HepG2 (cell line): ENCODE data around the gene CFH. TPM values are rescaled to one million over a fixed set of nuclear protein-coding genes. Genes with fewer than 3 reads are reported as not detected.

ENCODE experiments used
- ATAC-seq: fragments of 200-7000 bp; cut with Tn5 transposase; 3 replicates; pipeline ENCODE4 v1.9.1; 2020; ENCODE audit warnings: mild to moderate bottlenecking, moderate library complexity
- BruUV-seq: library from RNA; stranded (reverse); fragments of 400-500 nt; replicated peaks from 2 replicates; lab custom pipeline; 2021; lab: Mats Ljungman, UMichigan
- CTCF ChIA-PET: fragments of 300-600 bp; formaldehyde crosslinking; extraction: SDS; loops from one replicate; lab custom pipeline; 2021; ENCODE audit warnings: low total read pairs, inconsistent platforms, low intra/inter-chr PET ratio; lab: Yijun Ruan, JAX
- POLR2A ChIA-PET: fragments of 350-600 bp; sonication (Branson Sonifier 250); formaldehyde crosslinking; loops from one replicate; lab custom pipeline; 2020; ENCODE audit warnings: antibody characterized with exemption, inconsistent platforms; lab: Yijun Ruan, JAX
- DNase-seq: peaks from one replicate; pipeline ENCODE4 v3.0.0-alpha.2; 2015; ENCODE audit warnings: low spot score
- FAIRE-seq: peaks from 3 replicates; lab custom pipeline; 2011; peaks lifted over from hg19 to GRCh38; lab: Jason Lieb, UNC
- H2AFZ ChIP-seq: one replicate; pipeline ENCODE4 v1.6.1; 2011; ENCODE audit warnings: low read length, inconsistent platforms
- H3K27ac ChIP-seq: fragments of 300-600 bp; 3 replicates; pipeline ENCODE4 v1.8.0; 2011; ENCODE audit warnings: mixed run types, mild to moderate bottlenecking, mixed read lengths, low read length, inconsistent platforms; ENCODE audit not compliant: insufficient read depth; ENCODE audit errors: extremely low read length
- H3K27me3 ChIP-seq, 2 experiments: fragments of 200-600 bp in 1 of 2; 2 replicates in 1 of 2; 3 replicates in 1 of 2; pipeline versions ENCODE4 v1.6.0 to v1.8.0; 2011; ENCODE audit warnings: low read length in 2 of 2, mild to moderate bottlenecking in 2 of 2, moderate library complexity in 2 of 2, inconsistent platforms in 1 of 2; ENCODE audit not compliant: insufficient read depth in 2 of 2, control insufficient read depth in 1 of 2
- H3K36me3 ChIP-seq, 2 experiments: fragments of 200-600 bp in 1 of 2; replicated peaks in 1 of 2; 2 replicates in 1 of 2; 3 replicates in 1 of 2; pipeline versions ENCODE4 v1.5.1 to v1.8.0; 2011; ENCODE audit warnings: low read length in 2 of 2, inconsistent platforms in 1 of 2; ENCODE audit not compliant: insufficient read depth in 2 of 2, control insufficient read depth in 1 of 2
- H3K4me1 ChIP-seq: 2 replicates; pipeline ENCODE4 v1.5.1; 2012; ENCODE audit warnings: low read length, inconsistent platforms; ENCODE audit not compliant: insufficient read depth
- H3K4me2 ChIP-seq: 2 replicates; pipeline ENCODE4 v1.6.0; 2011; ENCODE audit warnings: low read depth, low read length, inconsistent platforms
- H3K4me3 ChIP-seq, 3 experiments: fragments of 200-600 bp in 1 of 3; sonication (generic), shearing (Covaris generic) in 1 of 3; replicated peaks in 1 of 3; 2 replicates each; pipeline ENCODE4 v1.5.1; 2011 to 2016; ENCODE audit warnings: low read length in 3 of 3, inconsistent platforms in 2 of 3, low read depth in 2 of 3, mild to moderate bottlenecking in 2 of 3, control low read depth in 1 of 3, mixed read lengths in 1 of 3; ENCODE audit not compliant: insufficient read depth in 1 of 3
- H3K79me2 ChIP-seq: one replicate; pipeline ENCODE4 v1.6.1; 2011; ENCODE audit warnings: low read length, inconsistent platforms; ENCODE audit not compliant: insufficient read depth
- H3K9ac ChIP-seq: 2 replicates; pipeline ENCODE4 v1.6.0; 2011; ENCODE audit warnings: mild to moderate bottlenecking, low read depth, low read length, inconsistent platforms; ENCODE audit not compliant: insufficient read depth
- H3K9me3 ChIP-seq: 2 replicates; pipeline ENCODE4 v1.5.1; 2012; ENCODE audit warnings: mild to moderate bottlenecking, low read length
- H4K20me1 ChIP-seq: 2 replicates; pipeline ENCODE4 v1.6.0; 2011; ENCODE audit warnings: inconsistent platforms, mild to moderate bottlenecking, low read length, moderate library complexity; ENCODE audit not compliant: insufficient read depth
- AKAP8 ChIP-seq: sonication (generic); formaldehyde crosslinking; IDR thresholded peaks from 2 replicates; pipeline ENCODE4 v1.5.1; 2020; ENCODE audit warnings: mild to moderate bottlenecking, missing genetic modification reagents
- DR1 ChIP-seq: sonication (generic); formaldehyde crosslinking; IDR thresholded peaks from 2 replicates; pipeline ENCODE4 v1.8.0; 2021; ENCODE audit warnings: mild to moderate bottlenecking, missing genetic modification reagents, inconsistent platforms
- GATAD1 ChIP-seq: IDR thresholded peaks from 2 replicates; pipeline ENCODE4 v1.6.1; 2016; ENCODE audit warnings: missing genetic modification reagents, missing compliant biosample characterization
- GLI4 ChIP-seq: sonication (generic); formaldehyde crosslinking; IDR thresholded peaks from 2 replicates; pipeline ENCODE4 v1.5.1; 2020; ENCODE audit warnings: missing genetic modification reagents, mild to moderate bottlenecking, moderate library complexity, borderline replicate concordance
- HNRNPK ChIP-seq: fragments of 200-400 bp; formaldehyde crosslinking; IDR thresholded peaks from 2 replicates; pipeline ENCODE4 v1.6.1; 2018; ENCODE audit warnings: low read length, low read depth, moderate library complexity, mild to moderate bottlenecking; ENCODE audit not compliant: poor library complexity, severe bottlenecking
- KLF11 ChIP-seq: IDR thresholded peaks from 2 replicates; pipeline ENCODE4 v1.6.1; 2016; ENCODE audit warnings: missing compliant biosample characterization
- MBD4 ChIP-seq: IDR thresholded peaks from 2 replicates; pipeline ENCODE4 v1.6.1; 2012; ENCODE audit warnings: low read length, inconsistent platforms, borderline replicate concordance
- MXD4 ChIP-seq: IDR thresholded peaks from 2 replicates; pipeline ENCODE4 v1.6.1; 2016; ENCODE audit warnings: mild to moderate bottlenecking, missing biosample characterization, missing genetic modification reagents
- POLR2AphosphoS5 ChIP-seq: IDR thresholded peaks from 2 replicates; pipeline ENCODE4 v1.6.1; 2012; ENCODE audit warnings: low read depth, low read length
- RBM22 ChIP-seq: fragments of 200-400 bp; formaldehyde crosslinking; optimal IDR thresholded peaks from 2 replicates; pipeline ENCODE3; 2017; ENCODE audit warnings: mild to moderate bottlenecking, low read length, moderate library complexity
- SMC3 ChIP-seq: IDR thresholded peaks from 2 replicates; pipeline ENCODE4 v1.6.1; 2011; ENCODE audit warnings: low read length, improper control_type of control experiment
- SPEN ChIP-seq: sonication (generic); formaldehyde crosslinking; IDR thresholded peaks from 2 replicates; pipeline ENCODE4 v1.5.1; 2020; ENCODE audit warnings: low read depth, mild to moderate bottlenecking, missing genetic modification reagents
- SRF ChIP-seq: IDR thresholded peaks from 2 replicates; pipeline ENCODE4 v1.6.1; 2011; ENCODE audit warnings: mild to moderate bottlenecking, low read depth, low read length, moderate library complexity
- YY1 ChIP-seq: IDR thresholded peaks from 2 replicates; pipeline ENCODE4 v1.6.1; 2011; ENCODE audit warnings: low read length, low read depth, moderate library complexity, mild to moderate bottlenecking; ENCODE audit not compliant: insufficient read depth, insufficient replicate concordance
- ZNF615 ChIP-seq: sonication (generic); formaldehyde crosslinking; IDR thresholded peaks from 2 replicates; pipeline ENCODE4 v1.5.0; 2020; ENCODE audit warnings: mild to moderate bottlenecking, missing genetic modification reagents, borderline replicate concordance
- in situ Hi-C: cut with HindIII; loops from 2 replicates; pipeline ENCODE4 v1.10.0; 2017; ENCODE audit warnings: low pct_unique_long_range_greater_than_20kb; ENCODE audit not compliant: extremely low pct_ligation_motif_present
- intact Hi-C: fragments of 100-400 bp; cut with micrococcal nuclease; formaldehyde crosslinking; loops from one replicate; pipeline ENCODE4 v1.10.0; 2022; ENCODE audit not compliant: unreplicated experiment
- polyA plus RNA-seq, 8 experiments: library from polyadenylated mRNA; depleted of rRNA in 3 of 8; stranded (reverse) in 7 of 8; unstranded in 1 of 8; fragments of >200 nt; fragmentation: Illumina TruSeq in 4 of 8; extraction: Trizol in 4 of 8; gene quantifications; 2 replicates each; pipeline versions ENCODE4 v1.2.1 to v1.2.3, GENCODE V29; 2011 to 2016; ENCODE audit warnings: low read depth in 4 of 8, missing spikeins in 1 of 8, mixed read lengths in 1 of 8; ENCODE audit not compliant: insufficient read depth in 1 of 8
- total RNA-seq, 5 experiments: library from RNA; depleted of rRNA; stranded (reverse); fragments of >200 nt; fragmentation: Illumina TruSeq; extraction: Trizol; gene quantifications; 2 replicates each; pipeline ENCODE4 v1.2.3, GENCODE V29; 2016; ENCODE audit warnings: low read depth in 1 of 5
- TF ChIP-seq, protein P1 (sequence below): sonication (generic); formaldehyde crosslinking; IDR thresholded peaks from 2 replicates; pipeline ENCODE4 v1.8.0; 2022; ENCODE audit warnings: mild to moderate bottlenecking, missing genetic modification reagents, moderate library complexity
- TF ChIP-seq, protein P2 (sequence below): sonication (generic); formaldehyde crosslinking; IDR thresholded peaks from 2 replicates; pipeline ENCODE4 v1.4.0; 2020; ENCODE audit warnings: mild to moderate bottlenecking, missing genetic modification reagents, borderline replicate concordance

Gene CFH
- total and polyA plus RNA-seq, 2 of the 13 experiments (the other 11 are each of a cell fraction or from before 2014, with no cell fraction given), result not detected

DNA sequence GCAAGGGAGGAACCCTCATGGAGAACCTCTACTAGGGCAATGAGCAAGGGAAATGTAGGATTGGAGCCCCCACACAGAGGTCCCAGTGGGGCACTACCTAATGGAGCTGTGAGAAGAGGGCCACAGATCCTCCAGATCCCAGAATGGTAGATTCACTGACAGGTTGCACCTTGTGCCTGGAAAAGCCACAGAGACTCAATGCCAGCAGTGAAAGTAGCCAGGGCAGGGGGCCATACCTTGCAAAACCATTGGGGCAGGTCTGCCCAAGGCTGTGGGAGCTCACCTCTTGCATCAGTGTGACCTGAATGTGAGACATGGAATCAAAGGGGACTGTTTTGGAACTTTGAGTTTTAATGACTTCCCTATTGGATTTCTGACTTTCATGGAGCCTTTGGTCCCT, 17.9 kb downstream of the CFH start:
- Histone ChIP-seq H4K20me1 (no peaks in the 10 kb centered on the region), H3K9ac (no peak overlapping the region), H3K27me3 (no peaks in the 10 kb centered on the region), H3K4me3 (no peak overlapping the region), H3K79me2 (no peaks in the 10 kb centered on the region), H3K4me2 (no peak overlapping the region), H3K4me1 (no peaks in the 10 kb centered on the region), H2AFZ (no peak overlapping the region), H3K9me3 (peaks cover 14% of the 10 kb centered on the region), H3K27ac (no peak overlapping the region), H3K36me3 (no peaks in the 10 kb centered on the region)
- POLR2A ChIA-PET, result no interaction called here
- no TSS peak for BruUV-seq
- in situ Hi-C loops, result loop anchor here (10.0 kb wide), 2 partner anchors 355 to 525 kb away; no protein-coding TSS in a partner anchor
- no peak for ATAC-seq
- intact Hi-C loops, result no loop called here
- no peak for FAIRE-seq
- DNase-seq, result no peak
- CTCF ChIA-PET, result no interaction called here
- no peak for TF ChIP-seq AKAP8 (CRISPR knock-in tag)
- TF ChIP-seq, protein P1, sequence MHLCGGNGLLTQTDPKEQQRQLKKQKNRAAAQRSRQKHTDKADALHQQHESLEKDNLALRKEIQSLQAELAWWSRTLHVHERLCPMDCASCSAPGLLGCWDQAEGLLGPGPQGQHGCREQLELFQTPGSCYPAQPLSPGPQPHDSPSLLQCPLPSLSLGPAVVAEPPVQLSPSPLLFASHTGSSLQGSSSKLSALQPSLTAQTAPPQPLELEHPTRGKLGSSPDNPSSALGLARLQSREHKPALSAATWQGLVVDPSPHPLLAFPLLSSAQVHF (CRISPR knock-in tag), result no peak
- TF ChIP-seq SRF, result no peak
- TF ChIP-seq MXD4 (CRISPR knock-in tag), result no peak
- no peak for TF ChIP-seq KLF11 (CRISPR knock-in tag)
- no peak for TF ChIP-seq SPEN (CRISPR knock-in tag)
- no peak for TF ChIP-seq RBM22
- no peak for TF ChIP-seq MBD4
- TF ChIP-seq POLR2AphosphoS5, result no peak
- TF ChIP-seq SMC3, result no peak
- TF ChIP-seq DR1 (CRISPR knock-in tag), result no peak
- TF ChIP-seq ZNF615 (CRISPR knock-in tag), result no peak
- no peak for TF ChIP-seq GATAD1 (CRISPR knock-in tag)
- no peak for TF ChIP-seq GLI4 (CRISPR knock-in tag)
- TF ChIP-seq, protein P2, sequence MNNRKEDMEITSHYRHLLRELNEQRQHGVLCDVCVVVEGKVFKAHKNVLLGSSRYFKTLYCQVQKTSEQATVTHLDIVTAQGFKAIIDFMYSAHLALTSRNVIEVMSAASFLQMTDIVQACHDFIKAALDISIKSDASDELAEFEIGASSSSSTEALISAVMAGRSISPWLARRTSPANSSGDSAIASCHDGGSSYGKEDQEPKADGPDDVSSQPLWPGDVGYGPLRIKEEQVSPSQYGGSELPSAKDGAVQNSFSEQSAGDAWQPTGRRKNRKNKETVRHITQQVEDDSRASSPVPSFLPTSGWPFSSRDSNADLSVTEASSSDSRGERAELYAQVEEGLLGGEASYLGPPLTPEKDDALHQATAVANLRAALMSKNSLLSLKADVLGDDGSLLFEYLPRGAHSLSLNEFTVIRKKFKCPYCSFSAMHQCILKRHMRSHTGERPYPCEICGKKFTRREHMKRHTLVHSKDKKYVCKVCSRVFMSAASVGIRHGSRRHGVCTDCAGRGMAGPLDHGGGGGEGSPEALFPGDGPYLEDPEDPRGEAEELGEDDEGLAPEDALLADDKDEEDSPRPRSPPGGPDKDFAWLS (CRISPR knock-in tag), result no peak
- TF ChIP-seq YY1, result no peak
- no peak for TF ChIP-seq HNRNPK
